ENCODE data around the gene SNX2.

The SNX2 gene

GRCh38 chr5:122743261-122743660, 31.6 kb upstream of the SNX2 start:
- H3K27ac ChIP-seq = no peak overlapping the region
- TF ChIP-seq ZFX (IDR thresholded peaks at IDR 0.05; ENCODE audit: borderline replicate concordance) = no peak
- TF ChIP-seq CTCF (IDR thresholded peaks at IDR 0.05) = no peak

- H3K27ac ChIP-seq = no peak overlapping the region
- no peak for TF ChIP-seq CTCF (IDR thresholded peaks at IDR 0.05)
- TF ChIP-seq ZFX (IDR thresholded peaks at IDR 0.05; ENCODE audit: borderline replicate concordance) = no peak
Measured at GRCh38 chr5:122745597-122745996, 29.3 kb upstream of the SNX2 start.

- no peak overlapping the region for H3K27ac ChIP-seq
- TF ChIP-seq ZFX (IDR thresholded peaks at IDR 0.05; ENCODE audit: borderline replicate concordance) (no peak), CTCF (IDR thresholded peaks at IDR 0.05) (no peak)
Measured at GRCh38 chr5:122749886-122750285, 25.0 kb upstream of the SNX2 start.

GRCh38 chr5:122751293-122751782, 23.5 kb upstream of the SNX2 start:
- no peak overlapping the region for H3K27ac ChIP-seq
- TF ChIP-seq CTCF (IDR thresholded peaks at IDR 0.05) (no peak), ZFX (IDR thresholded peaks at IDR 0.05; ENCODE audit: borderline replicate concordance) (no peak)

- TF ChIP-seq ZFX (IDR thresholded peaks at IDR 0.05; ENCODE audit: borderline replicate concordance) (no peak), CTCF (IDR thresholded peaks at IDR 0.05) (no peak)
- no peak overlapping the region for H3K27ac ChIP-seq
Measured at GRCh38 chr5:122753500-122753899, 21.4 kb upstream of the SNX2 start.

- TF ChIP-seq CTCF (IDR thresholded peaks at IDR 0.05) (no peak), ZFX (IDR thresholded peaks at IDR 0.05; ENCODE audit: borderline replicate concordance) (no peak)
- no peak overlapping the region for H3K27ac ChIP-seq
Measured at GRCh38 chr5:122755783-122756182, 19.1 kb upstream of the SNX2 start.

GRCh38 chr5:122756264-122756911, 18.5 kb upstream of the SNX2 start:
- H3K27ac ChIP-seq = no peak overlapping the region
- no peak for TF ChIP-seq CTCF (IDR thresholded peaks at IDR 0.05)
- no peak for TF ChIP-seq ZFX (IDR thresholded peaks at IDR 0.05; ENCODE audit: borderline replicate concordance)
